KOPT-K1 (cell line): ENCODE data around the gene BICRAL.
"Not testable (repeated sequence)": the region's sequence is repeated elsewhere in the genome, so short reads cannot be mapped to it uniquely, and the experiment has no call there.

Experiments
- H3K27ac ChIP-seq: fragments of 200-600 bp; sonication (generic); 2 replicates; pipeline ENCODE4 v1.5.1; 2016; ENCODE audit warnings: antibody characterized with exemption, mild to moderate bottlenecking, low read depth, low read length; ENCODE audit not compliant: poor library complexity, severe bottlenecking
- H3K36me3 ChIP-seq: fragments of 200-600 bp; sonication (generic); 2 replicates; pipeline ENCODE4 v1.5.1; 2017; ENCODE audit warnings: antibody characterized with exemption, mild to moderate bottlenecking, low read length, moderate library complexity; ENCODE audit not compliant: insufficient read depth
- H3K9me3 ChIP-seq: fragments of 200-600 bp; sonication (generic); 2 replicates; pipeline ENCODE4 v1.5.1; 2017; ENCODE audit warnings: antibody characterized with exemption, low read length, mild to moderate bottlenecking; ENCODE audit not compliant: insufficient read depth, poor library complexity, severe bottlenecking

BICRAL gene

DNA sequence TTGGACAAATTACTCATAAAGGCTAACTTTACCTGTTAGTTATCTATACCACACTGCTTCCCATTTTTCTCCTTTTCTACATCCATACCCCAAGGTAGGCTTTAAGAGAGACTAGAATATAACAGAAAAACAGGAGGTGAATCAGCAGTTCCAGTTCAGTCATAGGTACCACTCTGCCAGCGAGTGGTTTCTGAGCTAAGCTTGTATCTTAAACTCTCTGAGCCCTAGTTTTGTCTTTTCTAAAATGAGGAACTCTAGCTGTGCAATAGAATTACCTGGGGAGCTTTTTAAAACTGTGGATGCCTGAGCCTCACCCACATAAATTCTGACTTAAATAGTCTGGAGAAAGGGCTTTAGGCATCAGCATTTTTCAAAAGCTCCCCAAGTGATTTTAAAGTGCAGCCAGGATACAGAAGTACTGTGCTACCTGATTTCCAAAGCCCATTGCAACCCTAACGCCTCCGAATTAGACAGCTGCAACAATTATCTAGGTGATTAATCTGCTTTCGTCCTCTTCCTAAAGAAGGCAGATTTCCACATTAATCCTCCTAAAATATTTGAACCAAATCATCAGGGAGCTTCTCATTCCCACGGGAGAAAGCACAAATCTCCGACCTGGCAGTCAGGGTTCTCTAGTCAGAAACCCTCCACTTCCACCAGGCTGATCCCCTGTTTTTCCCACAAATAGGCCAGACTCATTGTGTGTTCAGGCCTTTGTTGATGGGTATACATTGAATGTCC lies 60.2 kb downstream of the BICRAL start:
- H3K9me3 ChIP-seq, result no peaks in the 10 kb centered on the region
- H3K36me3 ChIP-seq, result no peaks in the 10 kb centered on the region
- no peak overlapping the region for H3K27ac ChIP-seq

DNA sequence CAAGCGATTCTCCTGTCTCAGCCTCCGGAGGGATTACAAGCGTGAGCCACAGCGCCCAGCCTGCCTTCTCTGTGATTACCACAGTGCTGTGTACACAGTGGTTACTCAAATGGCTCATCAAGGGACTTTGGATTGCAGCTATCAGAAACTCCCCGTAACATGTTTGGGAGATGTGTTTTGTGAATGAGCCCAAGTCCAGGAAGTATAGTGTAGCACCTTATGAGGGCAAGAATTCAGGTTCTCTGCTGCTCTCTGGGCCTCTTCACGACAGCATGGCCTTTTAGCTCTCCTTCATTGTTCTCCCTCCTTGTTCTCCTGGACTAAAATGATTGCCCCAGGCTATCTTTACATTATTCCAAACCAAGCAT lies 63.5 kb downstream of the BICRAL start:
- no peaks in the 10 kb centered on the region for H3K9me3 ChIP-seq
- no peaks in the 10 kb centered on the region for H3K36me3 ChIP-seq
- no peak overlapping the region for H3K27ac ChIP-seq

DNA sequence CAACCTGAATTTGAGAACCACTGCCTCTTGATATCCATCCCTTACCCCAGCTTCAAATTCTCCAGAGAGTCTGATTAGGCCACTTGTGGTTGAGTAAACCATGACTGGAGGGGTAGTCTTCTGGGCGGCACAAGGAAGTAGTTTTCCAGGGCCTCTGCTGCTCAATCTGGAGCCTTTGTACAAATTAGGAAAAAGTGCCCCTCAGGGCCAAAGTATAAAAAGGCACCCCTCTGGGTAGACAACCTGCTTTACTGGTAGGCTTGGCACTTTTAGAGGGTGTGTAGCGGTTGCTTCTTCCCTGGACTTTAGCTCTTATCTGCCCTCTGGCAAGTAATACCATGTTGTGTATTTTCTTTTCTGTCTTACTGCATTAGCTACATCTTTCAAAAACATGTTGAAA lies 64.7 kb downstream of the BICRAL start:
- H3K36me3 ChIP-seq, result no peaks in the 10 kb centered on the region
- H3K27ac ChIP-seq, result no peak overlapping the region
- H3K9me3 ChIP-seq, result no peaks in the 10 kb centered on the region

DNA sequence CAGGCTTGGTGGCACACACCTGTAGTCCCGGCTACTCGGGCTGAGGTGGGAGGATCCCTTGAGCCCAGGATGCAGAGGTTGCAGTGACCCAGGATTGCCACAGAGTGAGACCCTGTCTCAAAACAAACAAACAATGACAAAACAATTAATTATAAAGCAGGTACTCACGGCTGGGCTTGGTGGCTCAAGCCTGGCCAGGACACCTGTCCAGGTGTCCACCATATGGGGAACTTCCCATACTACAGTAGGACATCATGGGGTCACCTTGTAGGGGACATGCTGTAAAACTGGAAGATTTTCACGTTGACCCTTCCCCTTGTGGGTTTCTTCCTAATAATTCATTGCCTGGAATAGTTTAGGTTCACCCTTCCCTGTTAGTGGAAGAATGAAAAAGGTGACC lies 66.8 kb downstream of the BICRAL start:
- H3K27ac ChIP-seq, result no peak overlapping the region
- peaks cover 10% of the 10 kb centered on the region; the same call in 1 of the 2 replicates for H3K36me3 ChIP-seq
- no peaks in the 10 kb centered on the region for H3K9me3 ChIP-seq

DNA sequence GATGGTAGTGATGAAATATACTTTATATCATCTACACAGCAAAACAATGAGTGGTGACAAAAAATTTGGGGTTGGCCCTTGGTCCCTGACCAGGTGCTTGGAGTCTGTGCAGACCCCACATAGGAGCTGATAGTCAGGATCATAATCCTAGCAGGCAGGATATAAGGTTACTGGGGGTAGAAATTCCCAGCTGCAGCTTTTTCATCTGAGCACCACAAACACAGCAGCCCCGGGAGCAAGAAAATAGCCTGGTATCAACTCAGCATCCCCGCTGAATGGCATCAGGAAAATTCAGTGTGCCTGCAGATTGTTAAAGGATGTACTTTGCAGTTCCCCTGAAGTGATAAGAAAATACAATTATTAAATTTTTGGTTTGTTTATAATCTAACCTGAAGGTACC lies 69.7 kb downstream of the BICRAL start:
- peaks cover 21% of the 10 kb centered on the region for H3K36me3 ChIP-seq
- no peaks in the 10 kb centered on the region for H3K9me3 ChIP-seq
- H3K27ac ChIP-seq, result no peak overlapping the region

DNA sequence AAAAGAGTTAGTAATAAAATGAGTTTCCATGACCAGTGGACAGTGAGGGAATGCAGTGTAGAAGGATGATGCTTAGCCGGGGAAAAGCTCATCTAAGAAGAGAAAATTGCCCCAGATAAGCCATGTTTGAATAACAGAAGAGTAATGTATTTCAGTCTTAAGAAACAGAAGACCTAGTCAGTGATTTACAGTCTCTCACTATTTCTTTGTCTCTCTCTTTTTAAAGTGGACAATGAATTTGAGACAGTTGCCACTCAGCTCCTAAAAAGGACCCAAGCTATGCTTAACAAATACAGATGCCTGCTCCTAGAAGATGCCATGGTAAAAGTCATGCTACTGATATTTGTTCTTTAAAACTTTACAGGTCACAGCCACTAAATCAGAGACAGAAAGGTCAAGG lies 78.2 kb downstream of the BICRAL start:
- peaks cover 51% of the 10 kb centered on the region for H3K36me3 ChIP-seq
- no peak overlapping the region for H3K27ac ChIP-seq
- no peaks in the 10 kb centered on the region for H3K9me3 ChIP-seq

DNA sequence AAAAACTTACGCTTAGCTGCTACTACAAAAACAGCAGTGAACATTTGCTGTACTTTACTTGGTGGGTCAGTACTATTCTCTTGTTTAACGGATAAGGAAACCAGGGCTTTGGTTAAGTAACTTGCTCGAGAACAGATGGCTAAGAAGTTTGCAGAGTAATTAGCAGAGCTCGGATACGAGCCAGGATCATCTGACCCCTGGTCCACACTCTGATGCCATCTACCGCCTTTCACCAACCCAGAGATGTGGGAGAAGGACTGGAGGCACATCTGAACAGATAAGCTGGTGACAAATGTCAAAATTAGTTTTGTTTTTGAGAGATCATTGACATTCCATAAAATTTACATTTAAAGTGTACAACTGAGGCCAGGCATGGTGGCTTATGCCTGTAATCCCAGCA lies 78.6 kb downstream of the BICRAL start:
- peaks cover 50% of the 10 kb centered on the region for H3K36me3 ChIP-seq
- H3K27ac ChIP-seq, result no peak overlapping the region
- no peaks in the 10 kb centered on the region for H3K9me3 ChIP-seq

DNA sequence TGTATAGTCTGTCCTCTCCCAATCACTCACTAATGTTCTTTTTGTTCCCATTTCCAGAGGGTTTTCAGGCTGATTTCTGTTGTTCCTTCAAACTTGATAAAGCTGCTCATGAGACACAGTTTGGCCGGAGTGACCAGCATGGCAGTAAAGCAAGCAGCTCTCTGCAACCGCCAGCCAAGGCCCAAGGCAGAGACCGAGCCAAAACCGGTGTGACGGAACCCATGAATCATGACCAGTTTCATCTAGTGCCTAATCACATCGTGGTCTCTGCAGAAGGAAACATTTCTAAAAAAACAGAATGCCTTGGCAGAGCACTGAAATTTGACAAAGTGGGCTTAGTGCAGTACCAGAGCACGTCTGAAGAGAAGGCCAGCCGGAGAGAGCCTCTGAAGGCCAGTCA lies 82.8 kb downstream of the BICRAL start:
- peaks cover 45% of the 10 kb centered on the region for H3K36me3 ChIP-seq
- H3K27ac ChIP-seq, result no peak overlapping the region
- H3K9me3 ChIP-seq, result no peaks in the 10 kb centered on the region

DNA sequence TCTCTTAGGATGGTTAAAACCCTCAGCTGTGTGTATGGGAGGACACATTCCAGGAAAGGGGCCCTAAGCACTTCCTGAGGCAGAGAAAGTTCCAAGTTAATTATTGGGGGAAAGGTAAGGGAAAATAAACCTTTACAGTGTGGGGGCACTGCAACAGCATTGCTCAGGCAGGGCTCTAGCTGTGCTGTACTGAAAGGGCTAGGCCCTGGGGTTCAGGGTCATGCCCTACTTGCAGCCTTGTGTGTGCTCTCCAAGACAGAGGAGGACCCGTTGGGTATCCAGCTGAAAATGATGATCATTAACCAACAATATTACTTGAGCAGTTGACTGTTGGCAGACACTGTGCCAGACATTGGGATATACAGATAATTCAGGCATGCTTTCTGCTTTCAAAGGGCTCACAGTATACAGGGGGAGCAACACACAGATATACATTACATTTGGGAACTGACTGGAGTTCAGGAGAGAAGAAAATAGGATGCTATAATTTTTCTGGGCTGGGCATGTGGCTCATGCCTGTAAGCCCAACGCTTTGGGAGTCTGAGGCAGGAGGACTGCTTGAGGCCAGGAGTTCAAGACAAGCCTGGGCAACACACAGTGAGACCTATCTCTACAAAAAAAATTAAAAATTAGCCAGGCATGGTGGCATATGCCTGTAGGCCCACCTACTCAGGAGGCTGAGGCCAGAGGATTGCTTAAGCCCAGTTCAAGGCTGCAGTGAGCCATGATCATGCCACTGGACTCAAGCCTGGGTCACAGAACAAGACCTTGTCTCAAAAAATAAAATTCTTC lies 88.5 kb downstream of the BICRAL start:
- H3K27ac ChIP-seq, result no peak overlapping the region
- H3K9me3 ChIP-seq, result no peaks in the 10 kb centered on the region
- peaks cover 13% of the 10 kb centered on the region; the same call in 1 of the 2 replicates for H3K36me3 ChIP-seq

DNA sequence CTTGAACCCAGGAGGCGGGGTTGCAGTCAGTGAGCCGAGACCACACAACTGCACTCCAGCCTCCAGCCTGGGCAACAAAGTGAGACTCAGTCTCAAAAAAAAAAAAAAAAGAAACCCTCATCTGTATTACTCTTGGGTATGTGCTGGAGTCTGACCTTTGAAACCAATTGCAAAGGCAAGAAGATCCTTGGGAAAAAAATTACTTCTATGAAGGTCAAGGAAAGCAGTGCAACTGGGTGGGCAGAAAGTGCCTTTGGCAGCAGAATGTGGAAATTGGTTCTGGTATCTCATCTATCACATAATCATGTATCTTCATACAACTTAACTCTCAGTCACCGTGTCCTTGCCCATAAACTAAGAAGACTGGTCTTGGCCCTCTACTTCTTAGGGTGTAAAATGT lies 89.9 kb downstream of the BICRAL start:
- Histone ChIP-seq H3K9me3 (no peaks in the 10 kb centered on the region), H3K27ac (no peak overlapping the region)

DNA sequence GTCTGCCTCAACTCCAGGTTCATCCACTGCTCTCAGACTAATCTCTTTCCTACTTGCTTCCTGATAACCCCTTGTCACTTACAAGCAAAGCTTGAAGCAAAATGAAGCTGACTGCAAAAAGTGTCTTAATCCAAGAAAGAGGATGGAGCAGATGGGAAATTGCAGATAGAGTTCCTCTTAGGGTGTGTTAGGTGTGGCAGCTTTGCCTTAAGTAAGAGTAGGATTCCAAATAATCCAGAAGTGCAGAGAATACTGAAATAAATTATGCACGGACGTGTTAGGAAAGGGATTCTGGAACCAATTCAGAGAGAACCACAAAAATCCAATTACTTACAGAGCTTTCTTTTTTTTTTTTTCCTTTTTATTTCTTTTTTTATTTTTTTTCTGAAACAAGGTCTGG lies 91.5 kb downstream of the BICRAL start:
- no peaks in the 10 kb centered on the region for H3K9me3 ChIP-seq
- no peak overlapping the region for H3K27ac ChIP-seq
- H3K36me3 ChIP-seq, result no peaks in the 10 kb centered on the region

More for the DNA sequence above, 89.9 kb downstream of the BICRAL start:
- peaks cover 10% of the 10 kb centered on the region; the same call in 1 of the 2 replicates for H3K36me3 ChIP-seq

DNA sequence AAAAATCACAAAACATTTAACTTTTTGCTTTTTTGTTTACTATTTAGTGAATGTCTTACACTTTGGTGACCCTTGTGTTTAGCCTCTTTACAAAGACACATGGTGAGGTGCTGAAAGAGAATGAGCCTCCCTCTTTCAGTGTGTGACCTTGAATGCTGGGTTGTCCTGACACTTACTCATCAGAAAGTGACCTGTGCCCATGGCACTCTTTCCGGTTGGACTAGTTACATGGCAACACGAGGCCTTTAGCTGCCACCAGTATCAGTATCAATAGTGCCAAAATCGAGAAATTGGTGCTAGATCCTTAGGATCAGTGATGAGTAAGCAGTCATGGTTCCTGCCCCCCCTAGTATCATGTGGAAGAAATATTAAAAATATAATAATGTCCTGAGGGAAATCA lies 95.8 kb downstream of the BICRAL start:
- Histone ChIP-seq H3K27ac (no peak overlapping the region), H3K9me3 (no peaks in the 10 kb centered on the region), H3K36me3 (peaks cover 14% of the 10 kb centered on the region)

DNA sequence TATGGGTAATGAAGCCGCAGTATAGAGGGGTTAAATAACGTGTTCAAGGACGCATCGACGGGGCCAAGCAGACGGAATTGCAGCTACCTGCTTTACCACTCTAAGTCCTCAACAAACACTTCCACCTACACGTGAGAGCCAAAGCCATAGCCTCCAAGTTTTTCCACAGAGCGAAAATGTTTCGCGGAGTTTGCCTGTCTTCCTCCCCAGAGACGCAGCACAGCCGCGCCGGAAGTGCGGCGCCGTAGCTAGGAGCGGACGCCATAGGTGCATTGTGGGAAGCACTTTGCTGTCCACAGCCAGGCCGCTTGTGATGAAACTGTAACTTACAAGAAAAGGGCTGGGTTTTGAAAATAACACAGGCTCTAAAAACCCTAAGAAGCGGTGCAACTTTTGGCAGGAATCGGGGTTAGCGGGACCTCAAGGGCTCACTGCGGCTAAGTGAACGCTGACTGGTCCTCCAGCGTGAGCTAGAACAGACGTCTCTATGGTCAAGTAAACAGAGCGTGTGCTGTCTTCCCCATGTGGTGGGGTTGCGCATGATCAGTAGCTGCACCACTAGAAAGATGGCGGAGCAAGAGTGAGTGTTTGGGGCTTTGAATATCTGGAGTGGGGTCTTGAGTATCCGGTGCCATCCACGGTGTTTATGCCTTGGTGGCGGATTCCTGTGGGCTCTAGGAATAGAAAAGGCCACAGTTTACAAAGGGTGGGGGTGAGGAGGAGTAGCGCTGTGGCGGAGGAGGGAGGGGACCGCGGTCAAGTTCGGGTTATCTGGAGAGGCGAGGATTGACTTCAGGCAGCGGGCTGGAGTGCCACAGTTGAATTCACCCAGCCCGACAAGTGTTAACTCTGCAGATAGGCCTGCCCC lies 97.8 kb downstream of the BICRAL start, which contains the start of gene RPL7L1:
TSS of gene RPL7L1 (plus strand) at position 245 of the 868 bp plus-strand sequence. CDS start at position 540, 295 bp downstream.
- Histone ChIP-seq H3K9me3 (no peaks in the 10 kb centered on the region), H3K27ac (peak within 1 kb of the TSS; percentile 89), H3K36me3 (peaks cover 33% of the 10 kb centered on the region)

DNA sequence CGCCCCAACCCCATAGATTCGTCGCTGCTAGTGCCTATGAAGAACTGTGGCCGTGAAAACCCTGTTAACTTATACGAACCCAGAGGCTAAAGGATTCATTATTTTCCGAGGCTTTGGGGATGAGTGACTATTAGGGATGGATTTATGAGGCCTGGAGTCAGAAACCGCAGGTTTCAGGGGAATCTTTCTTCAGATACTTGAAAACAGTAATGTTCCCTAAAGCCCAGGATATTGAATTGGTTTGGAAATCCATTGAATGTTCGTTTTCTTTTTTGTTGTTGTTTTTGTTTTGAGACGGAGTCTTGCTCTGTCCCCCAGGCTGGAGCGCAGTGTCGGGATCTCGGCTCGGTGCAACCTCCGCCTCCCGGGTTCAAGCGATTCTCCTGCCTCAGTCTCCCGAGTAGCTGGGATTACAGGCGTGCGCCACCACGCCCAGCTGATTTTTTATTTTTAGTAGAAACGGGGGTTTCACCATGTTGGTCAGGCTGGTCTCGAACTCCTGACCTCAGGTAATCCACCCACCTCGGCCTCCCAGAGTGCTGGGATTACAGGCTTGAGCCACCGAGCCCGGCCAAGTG lies 98.5 kb downstream of the BICRAL start:
- H3K27ac ChIP-seq, result peak overlapping the region; percentile 89
- not testable (repeated sequence) for H3K9me3 ChIP-seq
- peaks cover 40% of the 10 kb centered on the region for H3K36me3 ChIP-seq

DNA sequence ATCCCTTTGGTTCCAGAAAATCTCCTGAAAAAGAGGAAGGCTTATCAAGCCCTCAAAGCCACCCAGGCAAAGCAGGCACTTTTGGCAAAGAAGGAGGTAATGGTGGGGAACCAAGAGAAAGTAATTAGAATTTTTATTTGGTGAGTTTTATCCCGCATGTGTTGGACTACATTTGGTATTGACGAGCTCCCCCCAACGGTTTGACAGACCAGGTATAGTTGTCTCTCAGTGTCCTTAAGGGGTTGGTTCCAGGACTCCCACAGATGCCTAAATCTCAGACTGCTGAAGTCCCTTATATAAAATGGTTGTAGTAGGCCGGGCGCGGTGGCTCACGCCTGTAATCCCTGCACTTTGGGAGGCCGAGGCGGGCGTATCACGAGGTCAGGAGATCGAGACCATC lies 99.0 kb downstream of the BICRAL start:
- Histone ChIP-seq H3K36me3 (peaks cover 46% of the 10 kb centered on the region), H3K27ac (peak overlapping the region; percentile 89)
- not testable (repeated sequence) for H3K9me3 ChIP-seq
